HG03175 (cell line): ENCODE measurements around the gene RRP15.

Experiments
- ATAC-seq: cut with Tn5 transposase; IDR thresholded peaks from one replicate; pipeline ENCODE4 v1.9.1; 2021; ENCODE audit warnings: mild to moderate bottlenecking, moderate library complexity; ENCODE audit not compliant: unreplicated experiment

Gene RRP15

GRCh38 chr1:218336328-218336727 is 51.2 kb downstream of the RRP15 start:
- no peak for ATAC-seq

- peak; percentile 80 for ATAC-seq
Measured at GRCh38 chr1:218339267-218339831, 54.3 kb downstream of the RRP15 start.

- no peak for ATAC-seq
Measured at GRCh38 chr1:218341325-218341724, 56.2 kb downstream of the RRP15 start.

GRCh38 chr1:218342091-218342490 is 57.0 kb downstream of the RRP15 start:
- no peak for ATAC-seq

- ATAC-seq, result peak; percentile 40
Measured at GRCh38 chr1:218344814-218345672, 60.0 kb downstream of the RRP15 start, which contains the start of gene TGFB2. Gene TGFB2 (plus strand): TSS chr1:218345336. CDS start chr1:218346702, 1,366 bp downstream.

GRCh38 chr1:218345673-218346390 is 60.7 kb downstream of the RRP15 start:
- peak; percentile 73 for ATAC-seq

- no peak for ATAC-seq
Measured at GRCh38 chr1:218346391-218347204, 61.5 kb downstream of the RRP15 start.

- ATAC-seq, result no peak
Measured at GRCh38 chr1:218347336-218347722, 62.2 kb downstream of the RRP15 start.

GRCh38 chr1:218347723-218348627 is 62.9 kb downstream of the RRP15 start:
- no peak for ATAC-seq

GRCh38 chr1:218348628-218349071 is 63.6 kb downstream of the RRP15 start:
- ATAC-seq, result no peak

- ATAC-seq, result no peak
Measured at GRCh38 chr1:218349348-218350034, 64.4 kb downstream of the RRP15 start.

- ATAC-seq, result no peak
Measured at GRCh38 chr1:218350035-218350525, 65.0 kb downstream of the RRP15 start.

- ATAC-seq, result no peak
Measured at GRCh38 chr1:218350801-218351266, 65.7 kb downstream of the RRP15 start.

- peak; percentile 78 for ATAC-seq
Measured at GRCh38 chr1:218351391-218352074, 66.4 kb downstream of the RRP15 start.

GRCh38 chr1:218352075-218352438 is 67.0 kb downstream of the RRP15 start:
- ATAC-seq, result no peak

GRCh38 chr1:218353656-218354055 is 68.6 kb downstream of the RRP15 start:
- no peak for ATAC-seq

- ATAC-seq, result no peak
Measured at GRCh38 chr1:218355278-218355677, 70.2 kb downstream of the RRP15 start.

- ATAC-seq, result no peak
Measured at GRCh38 chr1:218357211-218357892, 72.3 kb downstream of the RRP15 start.
